Measurements from ENCODE around the gene MRPS16. TPM values are rescaled to one million over a fixed set of nuclear protein-coding genes. Genes with fewer than 3 reads are reported as not detected.
A peak's percentile ranks its signal among the peaks of the same experiment; 100 is the strongest.

Gene MRPS16
- total and polyA plus RNA-seq, 2 of the 13 experiments (the other 11 are each of a cell fraction or from before 2014, with no cell fraction given): 70.1 to 135 TPM

- TF ChIP-seq NR3C1 (CRISPR knock-in tag; IDR thresholded peaks at IDR 0.05): no peak
- TF ChIP-seq ZNF629 (CRISPR knock-in tag; conservative IDR thresholded peaks at IDR 0.05): no peak
- TF ChIP-seq ARID5B (CRISPR knock-in tag; IDR thresholded peaks at IDR 0.05): no peak; the same call in 1 of the 2 replicates
- TF ChIP-seq SIX4 (CRISPR knock-in tag; IDR thresholded peaks at IDR 0.05): no peak
- no peak for TF ChIP-seq PRPF4 (IDR thresholded peaks at IDR 0.05; ENCODE audit: low read depth, low read length, poor library complexity, severe bottlenecking)
- no peak; the same call in 1 of the 2 replicates for TF ChIP-seq ZNF816 (CRISPR knock-in tag; IDR thresholded peaks at IDR 0.05; ENCODE audit: borderline replicate concordance)
- TF ChIP-seq CEBPB (IDR thresholded peaks at IDR 0.05; ENCODE audit: borderline replicate concordance, low read depth, low read length): no peak
- peak; percentile 97 for TF ChIP-seq POLR2G (IDR thresholded peaks at IDR 0.05; ENCODE audit: low read depth, low read length)
- TF ChIP-seq TRAFD1 (CRISPR knock-in tag; IDR thresholded peaks at IDR 0.05; ENCODE audit: borderline replicate concordance): no peak
- TF ChIP-seq GABPA (IDR thresholded peaks at IDR 0.05; ENCODE audit: low read depth, low read length): peak; percentile 22; the same call in 1 of the 2 replicates
- TF ChIP-seq GABPA (CRISPR knock-in tag; IDR thresholded peaks at IDR 0.05; ENCODE audit: low read depth): peak; percentile 79
- TF ChIP-seq GATAD1 (CRISPR knock-in tag; IDR thresholded peaks at IDR 0.05): peak; percentile 95
- 0 out of 2 replicates have a peak, but pooled peaks have one; percentile 18 for TF ChIP-seq MIER3 (CRISPR knock-in tag; IDR thresholded peaks at IDR 0.05; ENCODE audit: borderline replicate concordance)
- peak; percentile 94 for TF ChIP-seq YEATS2 (CRISPR knock-in tag; IDR thresholded peaks at IDR 0.05; ENCODE audit: borderline replicate concordance)
- no peak for TF ChIP-seq ISX (CRISPR knock-in tag; conservative IDR thresholded peaks at IDR 0.05)
- peak; percentile 39 for TF ChIP-seq ZSCAN20 (CRISPR knock-in tag; IDR thresholded peaks at IDR 0.05; ENCODE audit: borderline replicate concordance)
- peak; percentile 81 for TF ChIP-seq KMT2A (CRISPR knock-in tag; IDR thresholded peaks at IDR 0.05)
- peak; percentile 96; the same call in 1 of the 2 replicates for TF ChIP-seq ZNF275 (CRISPR knock-in tag; IDR thresholded peaks at IDR 0.05; ENCODE audit: borderline replicate concordance)
- no peak for TF ChIP-seq HES4 (CRISPR knock-in tag; IDR thresholded peaks at IDR 0.05; ENCODE audit: borderline replicate concordance)
- peak; percentile 17; the same call in 1 of the 2 replicates for TF ChIP-seq ZBTB43 (CRISPR knock-in tag; conservative IDR thresholded peaks at IDR 0.05)
- no peak for TF ChIP-seq ZNF644 (CRISPR knock-in tag; IDR thresholded peaks at IDR 0.05; ENCODE audit: low read depth)
- TF ChIP-seq ZNF251 (CRISPR knock-in tag; IDR thresholded peaks at IDR 0.05): no peak
Measured at GRCh38 chr10:73246646-73247508, 5.6 kb downstream of the MRPS16 start, which contains the start of gene DNAJC9 (continued).
